Effector memory CD8-positive, alpha-beta T cell (primary cell): ENCODE data around the gene DACT2.

ENCODE experiments used
- ATAC-seq: fragments of 150-1000 bp; cut with Tn5 transposase; replicated peaks from 2 replicates; pipeline ENCODE4 v1.10.0; 2021; ENCODE audit warnings: mild to moderate bottlenecking, moderate library complexity
- DNase-seq, 3 experiments: peaks; one replicate each; pipeline ENCODE4 v3.0.0; 2021
- H3K27ac Mint-ChIP-seq, 2 donors: one replicate each; pipeline ENCODE4 v1.8.0; 2022; ENCODE audit warnings: mild to moderate bottlenecking in 2 of 2, mixed read lengths in 2 of 2, moderate library complexity in 2 of 2
- H3K27me3 Mint-ChIP-seq, 2 donors: one replicate each; pipeline ENCODE4 v1.8.0; 2022; ENCODE audit warnings: mixed read lengths in 2 of 2
- H3K36me3 Mint-ChIP-seq: one replicate; pipeline ENCODE4 v1.8.0; 2022; ENCODE audit warnings: mild to moderate bottlenecking, moderate library complexity, mixed read lengths; ENCODE audit not compliant: insufficient read depth
- H3K4me1 Mint-ChIP-seq, 2 donors: one replicate each; pipeline ENCODE4 v1.8.0; 2022; ENCODE audit warnings: low read depth in 2 of 2, mixed read lengths in 2 of 2
- H3K4me3 Mint-ChIP-seq, 2 donors: one replicate each; pipeline ENCODE4 v1.8.0; 2022; ENCODE audit warnings: mild to moderate bottlenecking in 2 of 2, mixed read lengths in 2 of 2, moderate library complexity in 2 of 2
- H3K9me3 Mint-ChIP-seq, 2 donors: one replicate each; pipeline ENCODE4 v1.8.0; 2022; ENCODE audit warnings: mixed read lengths in 2 of 2

Gene DACT2

GRCh38 chr6:168263351-168263905 lies 56.1 kb downstream of the DACT2 start:
- no peak overlapping the region for H3K4me3 Mint-ChIP-seq
- H3K36me3 Mint-ChIP-seq: no peaks in the 10 kb centered on the region
- H3K27ac Mint-ChIP-seq: no peak overlapping the region
- H3K27me3 Mint-ChIP-seq: peaks cover 7 to 17% of the 10 kb centered on the region in 2 donors
- DNase-seq: no peak
- no peaks in the 10 kb centered on the region for H3K9me3 Mint-ChIP-seq
- H3K4me1 Mint-ChIP-seq: no peaks in the 10 kb centered on the region
- no peak for ATAC-seq

DNA sequence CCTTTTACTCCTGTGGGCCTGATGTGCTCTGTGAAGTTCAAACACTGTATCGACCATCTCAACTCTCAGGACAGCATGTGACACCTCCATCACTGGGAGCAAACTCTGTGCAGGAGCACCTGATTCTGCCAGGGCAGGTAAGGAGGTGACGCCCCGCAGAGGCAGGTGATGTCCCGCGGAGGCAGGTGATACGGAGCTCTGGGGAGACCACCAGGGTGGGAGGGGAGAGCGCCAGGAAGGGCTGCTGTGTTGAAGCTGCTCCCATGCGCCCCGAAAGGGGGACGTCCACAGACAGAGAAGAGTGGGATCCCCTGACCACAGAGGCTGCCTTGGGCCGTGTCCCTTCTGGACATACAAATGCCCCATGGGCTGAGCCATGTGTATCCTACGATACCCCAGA lies 58.3 kb downstream of the DACT2 start:
- no peak for ATAC-seq
- peaks cover 14 to 16% of the 10 kb centered on the region in 2 donors for H3K27me3 Mint-ChIP-seq
- H3K9me3 Mint-ChIP-seq: peaks cover 8 to 12% of the 10 kb centered on the region in 2 donors

DNA sequence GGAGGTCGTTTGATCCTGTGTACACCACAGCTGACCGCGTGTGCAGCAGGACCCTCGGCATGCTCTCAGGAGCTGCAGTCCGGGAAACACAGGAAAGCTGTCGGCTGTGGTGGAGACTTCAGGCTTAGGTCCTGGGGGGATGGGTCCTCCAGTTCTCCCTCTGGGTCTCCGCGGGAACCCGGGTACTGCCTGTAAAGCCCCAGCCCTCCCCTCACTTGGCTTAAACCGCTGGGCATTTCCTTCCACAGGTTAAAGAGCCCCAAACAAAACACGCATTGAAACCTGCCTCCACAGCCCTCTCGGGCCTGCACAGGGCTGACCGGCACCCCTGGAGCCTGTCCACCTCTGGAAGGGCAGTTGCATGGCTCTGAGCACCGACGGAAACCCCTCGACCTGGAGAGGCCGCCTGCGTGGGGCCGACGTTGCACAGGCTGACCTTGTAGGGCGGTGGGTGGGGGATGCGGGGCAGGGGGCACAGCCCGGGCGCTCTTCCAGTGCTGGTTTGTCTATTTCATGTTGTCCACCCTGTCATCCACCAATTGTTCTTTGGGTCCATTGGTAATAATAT lies 59.1 kb downstream of the DACT2 start:
- no peaks in the 10 kb centered on the region for H3K36me3 Mint-ChIP-seq
- ATAC-seq: no peak
- peaks cover 9 to 15% of the 10 kb centered on the region in 2 donors for H3K9me3 Mint-ChIP-seq
- H3K4me3 Mint-ChIP-seq: no peak overlapping the region
- peaks cover 14 to 16% of the 10 kb centered on the region in 2 donors for H3K27me3 Mint-ChIP-seq
- no peaks in the 10 kb centered on the region for H3K4me1 Mint-ChIP-seq
- no peak for DNase-seq
- H3K27ac Mint-ChIP-seq: no peak overlapping the region

More for the DNA sequence above, 58.3 kb downstream of the DACT2 start:
- Mint-ChIP-seq H3K27ac (no peak overlapping the region), H3K36me3 (no peaks in the 10 kb centered on the region), H3K4me1 (no peaks in the 10 kb centered on the region), H3K4me3 (no peak overlapping the region)
- DNase-seq: no peak

GRCh38 chr6:168258795-168259194 lies 60.8 kb downstream of the DACT2 start:
- ATAC-seq: no peak
- H3K9me3 Mint-ChIP-seq: peaks cover 10 to 22% of the 10 kb centered on the region in 2 donors
- no peaks in the 10 kb centered on the region for H3K36me3 Mint-ChIP-seq
- H3K4me3 Mint-ChIP-seq: no peak overlapping the region
- no peak overlapping the region for H3K27ac Mint-ChIP-seq
- peaks cover 14 to 16% of the 10 kb centered on the region in 2 donors for H3K27me3 Mint-ChIP-seq
- no peaks in the 10 kb centered on the region for H3K4me1 Mint-ChIP-seq
- no peak for DNase-seq

DNA sequence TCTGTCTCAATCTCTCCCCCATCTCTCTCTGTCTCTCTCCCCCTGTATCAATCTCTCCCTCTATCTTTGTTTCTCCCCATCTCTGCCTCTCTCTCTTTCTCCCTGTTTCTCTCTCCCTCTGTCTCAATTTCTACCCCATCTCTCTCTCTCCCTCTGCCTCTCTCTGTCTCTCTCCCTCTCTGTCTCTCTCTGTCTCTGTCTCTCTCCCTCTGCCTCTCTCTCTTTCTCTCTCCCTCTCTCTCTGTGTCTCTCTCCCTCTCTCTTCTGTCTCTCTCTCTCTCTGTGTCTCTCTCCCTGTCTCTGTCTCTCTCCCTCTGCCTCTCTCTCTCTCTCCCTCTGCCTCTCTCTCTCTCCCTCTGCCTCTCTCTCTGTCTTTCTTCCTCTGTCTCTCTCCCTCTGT lies 62.6 kb downstream of the DACT2 start:
- Mint-ChIP-seq H3K9me3 (peaks cover 10 to 22% of the 10 kb centered on the region in 2 donors), H3K4me3 (no peak overlapping the region), H3K36me3 (no peaks in the 10 kb centered on the region), H3K4me1 (no peaks in the 10 kb centered on the region), H3K27me3 (peaks cover 14 to 16% of the 10 kb centered on the region in 2 donors), H3K27ac (no peak overlapping the region)
- no peak for ATAC-seq
- no peak for DNase-seq
